COLO668 (cell line): ENCODE measurements around the gene TNS1.

Experiments used
- DNase-seq: peaks from one replicate; lab custom pipeline; 2025; ENCODE audit not compliant: unreplicated experiment; lab: John Stamatoyannopoulos, UW

TNS1 gene

DNA sequence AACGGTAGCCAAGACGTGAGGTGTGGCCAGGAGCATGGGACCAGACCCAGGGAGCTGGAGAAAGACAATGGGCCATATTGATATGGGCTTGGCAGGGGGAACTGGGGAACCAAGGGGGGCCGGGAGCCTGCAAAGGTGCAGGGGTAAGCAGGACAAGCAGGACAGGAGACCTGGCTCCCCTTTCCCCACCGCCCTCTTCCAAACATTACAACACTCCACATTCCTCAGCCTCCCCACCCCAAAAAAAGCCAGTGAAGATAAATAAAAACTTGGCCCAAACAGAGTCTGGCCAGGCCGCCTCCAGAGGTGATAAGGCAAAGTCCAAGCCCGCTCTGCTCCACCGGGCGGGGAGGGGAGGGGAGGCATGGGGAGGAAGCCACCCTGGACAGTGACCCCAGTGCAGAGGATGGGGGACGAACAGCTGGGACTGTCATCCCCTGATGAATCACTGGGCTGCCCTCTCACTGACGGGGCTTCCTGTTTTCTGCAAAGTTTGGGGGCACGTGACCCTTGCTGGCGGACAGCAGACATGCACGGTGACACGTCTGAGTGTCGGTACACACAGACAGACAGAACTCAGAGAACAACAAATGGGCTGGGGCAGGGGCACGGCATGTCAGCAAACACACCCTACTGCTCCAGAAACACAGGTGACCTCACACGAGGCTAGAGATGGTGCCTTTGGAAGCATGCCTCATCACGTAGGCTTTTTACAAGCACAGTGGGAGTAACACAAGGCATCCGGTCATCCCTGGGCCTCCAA, 100.2 kb downstream of the TNS1 start:
- DNase-seq, result no peak

- no peak for DNase-seq
These were observed 100.9 kb downstream of the TNS1 start for GRCh38 chr2:217901835-217902378.

DNA sequence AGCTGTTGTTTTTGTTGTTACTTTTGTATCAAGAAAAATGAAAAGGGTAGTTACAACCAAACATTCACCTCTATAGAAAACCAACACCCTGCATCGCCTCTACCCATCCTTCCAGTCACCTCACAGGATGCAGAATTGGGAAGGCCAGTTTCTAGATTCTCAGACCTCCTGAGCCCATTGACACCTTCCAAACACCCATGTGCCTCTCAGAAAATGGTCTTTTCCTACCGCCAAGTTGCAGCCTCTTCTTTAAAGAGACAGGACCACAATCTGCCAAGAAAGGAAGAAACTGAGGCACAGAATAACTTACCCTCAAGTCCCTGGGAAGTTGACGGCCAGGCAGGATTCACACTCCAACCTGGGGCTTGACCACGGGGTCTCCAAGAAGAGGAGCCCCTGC, 101.4 kb downstream of the TNS1 start:
- DNase-seq, result no peak

DNA sequence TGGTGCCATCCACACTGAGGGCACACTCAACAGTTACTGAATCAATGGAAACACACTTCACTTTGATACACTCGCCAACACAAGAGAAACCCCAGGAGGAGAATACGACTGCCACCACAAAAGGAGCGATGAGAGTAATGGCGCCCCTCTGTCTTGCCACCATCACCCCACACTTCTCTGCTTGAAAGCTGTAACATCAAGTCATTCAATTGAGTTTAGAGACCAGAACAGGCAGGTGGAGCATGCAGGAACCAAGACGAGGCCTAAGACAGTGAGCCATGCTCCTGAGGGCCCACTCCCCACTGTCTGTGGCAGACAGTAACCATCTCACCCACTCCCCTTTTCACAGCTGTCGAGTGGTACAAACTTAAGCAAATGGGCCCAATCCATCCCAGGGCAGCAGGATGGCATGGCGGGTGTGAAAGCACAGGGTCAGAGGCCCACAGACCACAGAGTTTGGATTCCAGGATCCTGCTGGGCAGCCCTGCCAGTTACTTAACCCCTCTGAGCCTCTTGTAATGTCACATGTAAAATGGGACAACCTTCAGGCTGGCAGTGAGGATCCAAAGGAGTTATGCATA, 101.9 kb downstream of the TNS1 start:
- DNase-seq, result no peak

DNA sequence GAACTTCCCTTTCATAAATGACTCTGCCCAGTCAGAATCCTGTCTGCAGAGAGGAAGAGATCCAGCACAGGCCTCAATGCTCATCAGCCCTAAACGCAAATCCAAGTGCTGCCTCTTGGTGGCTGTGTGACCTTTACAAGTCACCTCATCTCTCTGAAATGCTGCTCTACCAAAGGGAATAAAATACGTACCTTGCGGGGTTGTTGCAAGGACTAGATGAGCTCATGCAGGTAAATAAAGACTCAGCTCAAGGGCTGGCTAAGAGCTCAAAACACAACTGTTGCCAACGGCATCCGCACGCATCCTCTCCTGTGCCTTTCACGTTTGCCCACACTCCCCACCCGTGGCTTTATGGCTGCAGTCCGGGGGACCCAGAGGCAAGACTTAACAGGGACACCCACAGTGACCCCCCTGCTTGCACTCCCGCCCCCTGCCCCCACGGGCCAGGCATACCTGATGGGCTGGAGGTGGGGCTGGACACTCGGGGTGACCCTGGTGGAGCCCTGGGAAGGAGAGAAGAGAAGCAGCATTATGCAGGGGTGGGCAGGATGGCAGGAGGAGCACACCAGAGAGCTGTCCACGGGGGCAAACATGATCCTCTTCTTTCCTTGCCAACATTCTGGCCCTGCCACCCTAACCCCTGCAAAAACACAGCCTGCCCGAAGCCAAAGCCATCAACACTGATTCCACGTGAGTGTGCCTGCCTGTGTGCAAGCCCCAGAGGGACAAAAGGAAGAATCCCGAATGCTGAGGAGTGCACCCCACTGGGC, 102.6 kb downstream of the TNS1 start:
- DNase-seq, result peak; percentile 21

- DNase-seq, result peak; percentile 33
These were observed 103.4 kb downstream of the TNS1 start for GRCh38 chr2:217899231-217900009.

GRCh38 chr2:217897816-217898806, 104.7 kb downstream of the TNS1 start:
- no peak for DNase-seq

GRCh38 chr2:217897091-217897715, 105.6 kb downstream of the TNS1 start:
- no peak for DNase-seq

DNA sequence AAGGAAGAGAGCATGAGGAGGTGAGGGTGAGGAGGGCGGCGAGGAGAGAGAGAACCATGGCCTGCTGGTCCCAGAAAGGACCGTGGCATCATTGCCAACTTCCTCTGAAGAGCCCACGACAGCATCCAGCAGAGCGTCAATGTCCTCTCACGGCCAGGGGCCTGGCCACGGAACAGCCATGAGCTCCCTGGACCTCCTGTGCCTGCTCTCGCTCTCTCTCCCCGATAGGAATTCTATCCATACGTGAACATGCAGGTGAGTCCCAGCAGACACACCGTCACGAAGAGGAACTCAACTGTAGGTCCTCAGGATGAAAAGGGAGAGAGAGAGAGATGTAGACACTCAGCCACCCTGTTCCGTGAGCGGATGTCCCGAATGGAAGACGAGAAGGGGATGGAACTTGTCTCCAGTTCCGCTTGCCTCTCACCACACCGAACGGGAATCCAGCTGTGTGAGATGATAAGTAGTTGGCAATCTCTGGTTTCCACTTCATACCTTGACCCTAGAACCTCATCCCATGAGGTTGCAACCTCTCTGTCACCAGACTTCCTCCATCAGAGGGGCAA, 107.6 kb downstream of the TNS1 start:
- no peak for DNase-seq

GRCh38 chr2:217893440-217893839, 109.4 kb downstream of the TNS1 start:
- no peak for DNase-seq

DNA sequence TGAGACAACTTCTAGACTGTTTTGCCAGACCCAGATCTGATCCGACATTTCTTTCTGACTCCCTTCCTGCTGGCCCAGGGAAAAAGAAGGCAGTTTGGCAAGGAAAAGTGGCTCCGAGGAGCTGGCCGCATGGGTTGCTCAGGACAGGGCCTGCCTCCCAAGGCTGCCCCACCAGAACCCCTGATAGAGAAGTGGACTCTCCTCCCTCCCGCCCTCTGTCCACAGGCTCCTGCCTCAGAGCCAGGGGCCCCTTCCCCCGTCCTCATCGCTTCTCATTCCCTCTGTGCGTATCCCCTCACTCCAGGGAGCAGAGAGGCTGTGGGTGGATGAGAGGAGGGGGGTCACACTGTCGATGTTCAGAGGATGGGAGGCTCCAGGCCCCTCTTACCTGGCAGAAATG, 110.2 kb downstream of the TNS1 start:
- no peak for DNase-seq

GRCh38 chr2:217890445-217890844, 112.3 kb downstream of the TNS1 start:
- peak; percentile 3 for DNase-seq

DNA sequence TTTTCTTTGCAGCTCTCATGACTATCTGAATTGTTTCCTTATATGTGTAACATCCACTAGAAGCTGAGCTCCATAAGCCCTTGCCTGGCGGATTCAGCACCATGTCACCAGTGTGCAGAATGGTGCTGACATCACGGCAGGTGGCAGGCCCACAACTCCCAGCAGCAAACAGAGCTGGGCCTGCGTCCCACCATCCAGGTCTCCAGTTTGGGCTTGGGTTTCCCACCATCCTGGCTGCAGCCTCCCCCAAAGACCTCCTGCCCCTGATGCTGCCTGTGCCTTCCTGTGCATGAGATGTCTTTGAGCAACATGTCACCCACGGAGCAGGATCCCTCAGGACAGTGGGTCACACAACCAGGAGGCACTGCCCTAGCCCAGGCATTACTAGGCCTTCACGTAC, 113.1 kb downstream of the TNS1 start:
- no peak for DNase-seq

- DNase-seq, result no peak
These were observed 114.7 kb downstream of the TNS1 start for GRCh38 chr2:217887841-217888701.

- peak; percentile 72 for DNase-seq
These were observed 116.0 kb downstream of the TNS1 start for GRCh38 chr2:217886720-217887309.

DNA sequence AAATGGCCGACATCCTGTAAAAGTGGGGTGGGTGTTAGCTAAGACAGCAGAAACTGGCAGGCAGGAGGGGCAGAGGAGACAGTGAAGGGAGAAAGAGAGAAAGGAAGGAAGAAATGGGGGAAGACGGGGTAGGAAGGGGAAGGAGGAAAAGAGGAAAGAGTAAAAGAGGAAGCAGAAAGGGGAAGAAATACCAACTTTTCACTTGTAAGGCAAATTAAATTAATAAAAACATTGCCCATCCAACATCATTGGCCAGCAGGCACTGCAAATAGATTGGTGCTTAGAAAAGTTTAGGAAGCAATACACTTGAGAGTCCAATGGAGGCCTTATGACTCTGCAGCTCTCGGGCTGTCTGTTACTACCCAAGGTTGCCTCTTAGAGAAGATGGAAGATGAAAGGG, 116.7 kb downstream of the TNS1 start:
- no peak for DNase-seq

DNA sequence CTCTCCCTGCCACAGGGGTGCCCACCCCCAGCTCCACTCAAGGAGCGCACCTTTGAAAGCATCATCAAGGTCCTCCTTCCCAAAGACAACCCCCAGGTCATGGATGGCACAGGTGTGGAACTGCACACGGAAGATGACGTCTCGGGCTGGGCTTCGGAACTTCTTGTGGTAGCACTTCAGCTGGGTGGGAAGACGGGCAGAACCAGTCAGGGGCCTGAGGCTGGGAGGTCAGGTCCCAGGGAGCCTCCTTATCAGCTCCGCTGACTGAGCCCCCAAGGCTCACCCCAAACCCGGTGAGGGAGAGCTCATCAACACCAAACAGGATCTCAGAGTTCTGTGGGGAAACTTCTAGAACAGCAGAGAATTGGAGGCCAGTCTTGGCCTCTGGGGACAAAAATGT, 117.8 kb downstream of the TNS1 start:
- no peak for DNase-seq

DNA sequence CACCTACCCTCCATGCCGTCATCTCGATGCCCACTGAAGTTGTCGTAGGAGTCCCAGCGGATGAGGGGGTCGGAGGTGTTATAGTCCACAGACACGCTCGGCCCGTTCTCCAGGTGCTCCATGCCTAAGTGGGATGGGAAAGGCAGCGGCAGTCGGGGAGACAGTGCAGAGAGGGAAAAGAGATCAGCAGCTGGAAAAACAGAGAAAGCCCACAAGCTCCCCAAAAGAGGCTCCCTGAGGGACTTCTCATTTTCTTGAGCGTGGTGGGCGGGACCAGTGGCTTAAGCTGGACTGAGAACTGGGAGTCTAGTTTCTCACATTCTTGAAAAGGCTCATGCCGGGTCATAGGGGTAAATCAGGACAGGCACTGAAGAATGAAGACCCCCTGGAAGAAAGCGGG, 121.9 kb downstream of the TNS1 start:
- DNase-seq, result no peak
